ENCODE measurements around the gene WFDC1. TPM values are rescaled to one million over a fixed set of nuclear protein-coding genes. Genes with fewer than 3 reads are reported as not detected.
"Not testable (repeated sequence)": the region's sequence is repeated elsewhere in the genome, so short reads cannot be mapped to it uniquely, and the experiment has no call there.

Gene WFDC1
- total RNA-seq, 2 experiments from 2014 or later = not detected

- CTCF ChIA-PET (ENCODE audit: unreplicated experiment) = no interaction called here
Measured at GRCh38 chr16:84341528-84342295, 47.0 kb downstream of the WFDC1 start.

DNA sequence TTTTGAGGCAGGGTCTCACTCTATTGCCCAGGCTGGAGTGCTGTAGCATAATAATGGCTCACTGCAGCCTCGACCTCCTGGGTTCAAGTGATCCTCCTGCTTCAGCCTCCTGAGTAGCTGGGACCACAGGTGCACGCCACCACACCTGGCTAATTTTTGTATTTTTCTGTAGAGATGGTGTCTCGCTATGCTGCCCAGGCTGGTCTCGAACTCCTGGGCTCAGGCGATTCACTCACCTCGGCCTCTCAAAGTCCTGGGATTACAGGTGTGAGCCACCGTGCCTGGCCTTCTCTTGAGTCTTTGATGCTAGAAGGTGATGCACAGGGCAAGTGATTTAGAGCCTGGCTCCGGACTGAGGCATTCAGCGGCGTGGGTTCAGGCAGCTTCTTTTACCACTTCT lies 49.1 kb downstream of the WFDC1 start:
- H3K27ac ChIP-seq (ENCODE audit: low read depth, low read length, poor library complexity, severe bottlenecking); CTCF ChIA-PET (ENCODE audit: unreplicated experiment): not testable (repeated sequence)

More at GRCh38 chr16:84341528-84342295, 47.0 kb downstream of the WFDC1 start:
- Histone ChIP-seq H2AFZ (ENCODE audit: low read length) (no peak overlapping the region), H3K79me2 (ENCODE audit: insufficient read depth, low read depth, low read length) (no peaks in the 10 kb centered on the region), H3K4me3 (ENCODE audit: low read depth, low read length, poor library complexity, severe bottlenecking) (no peak overlapping the region), H3K9me3 (ENCODE audit: low read length) (no peaks in the 10 kb centered on the region), H3K4me2 (ENCODE audit: low read length) (no peak overlapping the region), H3K9me2 (ENCODE audit: insufficient read depth, low read length) (no peaks in the 10 kb centered on the region), H4K20me1 (ENCODE audit: insufficient read depth, low read length) (no peaks in the 10 kb centered on the region), H3K27ac (ENCODE audit: low read depth, low read length, poor library complexity, severe bottlenecking) (no peak overlapping the region), H3K36me3 (ENCODE audit: insufficient read depth, low read length) (no peaks in the 10 kb centered on the region), H3K4me1 (ENCODE audit: insufficient read depth, low read length, poor library complexity, severe bottlenecking) (no peaks in the 10 kb centered on the region)
- BruUV-seq (replicated peaks) = no TSS peak
- intact Hi-C loops (cut with micrococcal nuclease; ENCODE audit: unreplicated experiment) = no loop called here
- POLR2A ChIA-PET = no interaction called here
- TF ChIP-seq, protein P1, sequence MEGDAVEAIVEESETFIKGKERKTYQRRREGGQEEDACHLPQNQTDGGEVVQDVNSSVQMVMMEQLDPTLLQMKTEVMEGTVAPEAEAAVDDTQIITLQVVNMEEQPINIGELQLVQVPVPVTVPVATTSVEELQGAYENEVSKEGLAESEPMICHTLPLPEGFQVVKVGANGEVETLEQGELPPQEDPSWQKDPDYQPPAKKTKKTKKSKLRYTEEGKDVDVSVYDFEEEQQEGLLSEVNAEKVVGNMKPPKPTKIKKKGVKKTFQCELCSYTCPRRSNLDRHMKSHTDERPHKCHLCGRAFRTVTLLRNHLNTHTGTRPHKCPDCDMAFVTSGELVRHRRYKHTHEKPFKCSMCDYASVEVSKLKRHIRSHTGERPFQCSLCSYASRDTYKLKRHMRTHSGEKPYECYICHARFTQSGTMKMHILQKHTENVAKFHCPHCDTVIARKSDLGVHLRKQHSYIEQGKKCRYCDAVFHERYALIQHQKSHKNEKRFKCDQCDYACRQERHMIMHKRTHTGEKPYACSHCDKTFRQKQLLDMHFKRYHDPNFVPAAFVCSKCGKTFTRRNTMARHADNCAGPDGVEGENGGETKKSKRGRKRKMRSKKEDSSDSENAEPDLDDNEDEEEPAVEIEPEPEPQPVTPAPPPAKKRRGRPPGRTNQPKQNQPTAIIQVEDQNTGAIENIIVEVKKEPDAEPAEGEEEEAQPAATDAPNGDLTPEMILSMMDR (conservative IDR thresholded peaks at IDR 0.05; ENCODE audit: low read length) = no peak
- no peak for TF ChIP-seq EZH2phosphoT487 (IDR thresholded peaks at IDR 0.05; ENCODE audit: borderline replicate concordance, low read depth, low read length)
- DNase-seq (ENCODE audit: low spot score) = no peak

DNA sequence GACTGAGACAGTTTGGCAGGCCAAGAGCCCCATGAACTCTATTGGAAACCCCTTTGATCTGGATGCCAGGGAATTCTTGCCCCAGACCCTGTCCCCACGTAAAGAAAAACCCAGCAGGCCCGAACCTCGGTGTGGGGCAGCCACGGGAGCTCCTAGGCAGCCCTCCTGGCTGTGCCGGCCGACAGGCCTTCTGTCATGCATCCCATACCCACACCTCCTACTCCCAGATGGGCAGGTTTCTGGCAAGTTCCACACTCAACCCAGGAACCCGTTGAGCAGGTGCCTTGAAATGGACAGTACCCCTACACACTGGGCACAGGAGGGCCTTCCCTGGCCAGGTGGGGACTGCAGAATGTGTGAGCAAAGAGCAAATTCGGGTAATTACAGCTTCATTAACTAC lies 50.1 kb downstream of the WFDC1 start:
- Histone ChIP-seq H3K9me3 (ENCODE audit: low read length) (no peaks in the 10 kb centered on the region), H2AFZ (ENCODE audit: low read length) (no peak overlapping the region), H3K36me3 (ENCODE audit: insufficient read depth, low read length) (no peaks in the 10 kb centered on the region), H3K4me2 (ENCODE audit: low read length) (no peak overlapping the region), H3K4me1 (ENCODE audit: insufficient read depth, low read length, poor library complexity, severe bottlenecking) (no peaks in the 10 kb centered on the region), H3K4me3 (ENCODE audit: low read depth, low read length, poor library complexity, severe bottlenecking) (no peak overlapping the region), H3K27ac (ENCODE audit: low read depth, low read length, poor library complexity, severe bottlenecking) (no peak overlapping the region), H3K9me2 (ENCODE audit: insufficient read depth, low read length) (no peaks in the 10 kb centered on the region), H4K20me1 (ENCODE audit: insufficient read depth, low read length) (no peaks in the 10 kb centered on the region), H3K79me2 (ENCODE audit: insufficient read depth, low read depth, low read length) (no peaks in the 10 kb centered on the region)
- intact Hi-C loops (cut with micrococcal nuclease; ENCODE audit: unreplicated experiment) = no loop called here
- TF ChIP-seq EZH2phosphoT487 (IDR thresholded peaks at IDR 0.05; ENCODE audit: borderline replicate concordance, low read depth, low read length) = no peak
- TF ChIP-seq, protein P1 (conservative IDR thresholded peaks at IDR 0.05; ENCODE audit: low read length) = no peak
- CTCF ChIA-PET (ENCODE audit: unreplicated experiment) = no interaction called here
- POLR2A ChIA-PET = interaction anchor here (0.6 kb wide), 1 partner anchor 77 kb away, joined by 3 read pairs; no protein-coding TSS in a partner anchor
- DNase-seq (ENCODE audit: low spot score) = no peak
- BruUV-seq (replicated peaks) = no TSS peak

More for the DNA sequence above, 49.1 kb downstream of the WFDC1 start:
- H3K9me3 ChIP-seq (ENCODE audit: low read length); H2AFZ ChIP-seq (ENCODE audit: low read length); intact Hi-C loops (cut with micrococcal nuclease; ENCODE audit: unreplicated experiment); H3K36me3 ChIP-seq (ENCODE audit: insufficient read depth, low read length); H3K4me1 ChIP-seq (ENCODE audit: insufficient read depth, low read length, poor library complexity, severe bottlenecking); DNase-seq (ENCODE audit: low spot score); H4K20me1 ChIP-seq (ENCODE audit: insufficient read depth, low read length); H3K9me2 ChIP-seq (ENCODE audit: insufficient read depth, low read length); H3K4me2 ChIP-seq (ENCODE audit: low read length); POLR2A ChIA-PET; H3K4me3 ChIP-seq (ENCODE audit: low read depth, low read length, poor library complexity, severe bottlenecking); H3K79me2 ChIP-seq (ENCODE audit: insufficient read depth, low read depth, low read length); BruUV-seq (replicated peaks): not testable (repeated sequence)

Measured in OCI-LY7 (cell line).